Central memory CD8-positive, alpha-beta T cell (primary cell): ENCODE measurements around the gene THOC6.
"Not testable (repeated sequence)": the region's sequence is repeated elsewhere in the genome, so short reads cannot be mapped to it uniquely, and the experiment has no call there.

ENCODE experiments used
- ATAC-seq: fragments of 150-1000 bp; cut with Tn5 transposase; replicated peaks from 2 replicates; pipeline ENCODE4 v1.10.0; 2022; ENCODE audit warnings: mild to moderate bottlenecking, moderate FRiP score, moderate number of reproducible peaks; ENCODE audit not compliant: poor library complexity, severe bottlenecking; ENCODE audit errors: extremely low read depth
- DNase-seq, 2 donors: peaks; one replicate each; pipeline ENCODE4 v3.0.0; 2021; ENCODE audit warnings: low spot score in 2 of 2
- H3K27ac Mint-ChIP-seq: one replicate; pipeline ENCODE4 v1.8.0; 2022; ENCODE audit warnings: low read depth, mild to moderate bottlenecking, moderate library complexity, mixed read lengths
- H3K27me3 Mint-ChIP-seq: one replicate; pipeline ENCODE4 v1.8.0; 2022; ENCODE audit warnings: mixed read lengths
- H3K36me3 Mint-ChIP-seq: one replicate; pipeline ENCODE4 v1.8.0; 2022; ENCODE audit warnings: mild to moderate bottlenecking, moderate library complexity, mixed read lengths; ENCODE audit not compliant: insufficient read depth
- H3K4me1 Mint-ChIP-seq: one replicate; pipeline ENCODE4 v1.8.0; 2022; ENCODE audit warnings: mixed read lengths
- H3K4me3 Mint-ChIP-seq: one replicate; pipeline ENCODE4 v1.8.0; 2022; ENCODE audit warnings: mild to moderate bottlenecking, moderate library complexity, mixed read lengths
- H3K9me3 Mint-ChIP-seq: one replicate; pipeline ENCODE4 v1.8.0; 2022; ENCODE audit warnings: mixed read lengths

THOC6 gene

GRCh38 chr16:3071655-3072054, 47.8 kb downstream of the THOC6 start:
- H3K27ac Mint-ChIP-seq, result peak overlapping the region; percentile 90
- DNase-seq (no peak), ATAC-seq (no peak)
- H3K27me3 Mint-ChIP-seq, result no peaks in the 10 kb centered on the region
- peaks cover 84% of the 10 kb centered on the region for H3K4me1 Mint-ChIP-seq
- no peaks in the 10 kb centered on the region for H3K9me3 Mint-ChIP-seq
- H3K36me3 Mint-ChIP-seq, result peaks cover 58% of the 10 kb centered on the region
- peak overlapping the region; percentile 63 for H3K4me3 Mint-ChIP-seq

- not testable (repeated sequence) for H3K9me3 Mint-ChIP-seq, DNase-seq, H3K27me3 Mint-ChIP-seq, ATAC-seq
- Mint-ChIP-seq H3K27ac (peak overlapping the region; percentile 90), H3K4me1 (peaks cover 85% of the 10 kb centered on the region), H3K36me3 (peaks cover 59% of the 10 kb centered on the region), H3K4me3 (peak overlapping the region; percentile 63)
These were observed 48.3 kb downstream of the THOC6 start for GRCh38 chr16:3072148-3072547.

GRCh38 chr16:3072576-3073263, 48.9 kb downstream of the THOC6 start:
- Mint-ChIP-seq H3K4me1 (peaks cover 82% of the 10 kb centered on the region), H3K4me3 (peak overlapping the region; percentile 62), H3K36me3 (peaks cover 53% of the 10 kb centered on the region), H3K27ac (peak overlapping the region; percentile 90)
- ATAC-seq, H3K9me3 Mint-ChIP-seq, DNase-seq, H3K27me3 Mint-ChIP-seq: not testable (repeated sequence)

- peaks cover 46% of the 10 kb centered on the region for H3K36me3 Mint-ChIP-seq
- H3K27ac Mint-ChIP-seq, result peak overlapping the region; percentile 79
- H3K4me1 Mint-ChIP-seq, result peaks cover 82% of the 10 kb centered on the region
- no peaks in the 10 kb centered on the region for H3K9me3 Mint-ChIP-seq
- no peaks in the 10 kb centered on the region for H3K27me3 Mint-ChIP-seq
- peak overlapping the region; percentile 62 for H3K4me3 Mint-ChIP-seq
- ATAC-seq (no peak), DNase-seq (no peak)
These were observed 49.6 kb downstream of the THOC6 start for GRCh38 chr16:3073448-3073847.

- H3K4me1 Mint-ChIP-seq, result peaks cover 81% of the 10 kb centered on the region
- peak overlapping the region; percentile 62 for H3K4me3 Mint-ChIP-seq
- no peaks in the 10 kb centered on the region for H3K27me3 Mint-ChIP-seq
- peak overlapping the region; percentile 79 for H3K27ac Mint-ChIP-seq
- ATAC-seq, result peak; percentile 96
- H3K36me3 Mint-ChIP-seq, result peaks cover 33% of the 10 kb centered on the region
- peak; percentile 66 to 85 for DNase-seq
- H3K9me3 Mint-ChIP-seq, result no peaks in the 10 kb centered on the region
These were observed 51.2 kb downstream of the THOC6 start for GRCh38 chr16:3074860-3075522.

- Mint-ChIP-seq H3K27me3 (no peaks in the 10 kb centered on the region), H3K27ac (peak overlapping the region; percentile 79), H3K36me3 (peaks cover 30% of the 10 kb centered on the region), H3K9me3 (no peaks in the 10 kb centered on the region), H3K4me1 (peaks cover 79% of the 10 kb centered on the region), H3K4me3 (peak overlapping the region; percentile 62)
- no peak for DNase-seq
- peak; percentile 22 for ATAC-seq
These were observed 51.7 kb downstream of the THOC6 start for GRCh38 chr16:3075523-3075915.

- Mint-ChIP-seq H3K36me3 (peaks cover 30% of the 10 kb centered on the region), H3K4me3 (peak overlapping the region; percentile 62), H3K27ac (peak overlapping the region; percentile 79)
These were observed 52.1 kb downstream of the THOC6 start for GRCh38 chr16:3075946-3076345.

GRCh38 chr16:3076577-3076976, 52.7 kb downstream of the THOC6 start:
- Mint-ChIP-seq H3K27ac (peak overlapping the region; percentile 79), H3K36me3 (peaks cover 25% of the 10 kb centered on the region), H3K4me1 (peaks cover 76% of the 10 kb centered on the region), H3K27me3 (no peaks in the 10 kb centered on the region), H3K4me3 (peak overlapping the region; percentile 62), H3K9me3 (no peaks in the 10 kb centered on the region)
- ATAC-seq (no peak), DNase-seq (no peak)

More at GRCh38 chr16:3075946-3076345, 52.1 kb downstream of the THOC6 start:
- not testable (repeated sequence) for H3K27me3 Mint-ChIP-seq, H3K9me3 Mint-ChIP-seq, ATAC-seq, DNase-seq
- H3K4me1 Mint-ChIP-seq, result peaks cover 81% of the 10 kb centered on the region
